Fibroblast of lung (primary cell): ENCODE measurements around the gene CAP1.

Experiments
- EZH2 ChIP-seq: IDR thresholded peaks from 2 replicates; pipeline ENCODE4 v1.5.1; 2012; ENCODE audit warnings: low read length, control low read depth, mild to moderate bottlenecking; ENCODE audit errors: missing control alignments
- TF ChIP-seq, protein P1 (sequence below), 2 donors: IDR thresholded peaks in 1 of 2; conservative IDR thresholded peaks in 1 of 2; 1 replicate in 1 of 2; 2 replicates in 1 of 2; pipeline ENCODE4 v1.5.1; 2011 to 2012; ENCODE audit warnings: low read length in 2 of 2, control low read depth in 1 of 2, inconsistent platforms in 1 of 2, low read depth in 1 of 2, mild to moderate bottlenecking in 1 of 2

DNA sequence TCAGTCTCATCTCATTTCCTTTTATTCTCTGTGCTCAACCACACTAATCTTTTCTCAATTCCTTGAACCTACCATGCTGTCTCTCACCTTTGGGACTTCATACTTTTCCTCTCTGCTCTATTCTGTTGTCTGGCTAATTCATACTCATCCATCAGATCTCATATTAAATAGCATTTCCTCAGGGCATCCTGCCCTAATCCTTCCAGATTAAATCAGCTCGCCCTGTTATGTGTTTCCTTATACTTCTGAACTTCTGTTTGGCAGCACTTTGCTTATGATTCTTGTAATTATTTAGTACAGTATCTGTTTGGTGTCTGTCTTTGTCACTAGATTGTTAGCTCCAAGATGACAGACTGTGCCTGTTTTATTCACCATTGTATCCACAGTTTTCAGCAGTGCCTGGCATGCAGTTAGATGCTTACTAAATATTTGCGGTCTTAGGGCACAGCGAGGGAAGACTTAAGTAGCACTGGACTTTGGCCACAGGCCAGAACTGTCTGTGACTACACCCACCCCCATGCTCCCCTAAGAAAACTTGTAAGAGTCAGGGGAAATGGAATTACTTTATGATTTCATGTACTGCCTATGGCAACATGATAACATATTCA is 9.9 kb upstream of the CAP1 start:
- TF ChIP-seq, protein P1, sequence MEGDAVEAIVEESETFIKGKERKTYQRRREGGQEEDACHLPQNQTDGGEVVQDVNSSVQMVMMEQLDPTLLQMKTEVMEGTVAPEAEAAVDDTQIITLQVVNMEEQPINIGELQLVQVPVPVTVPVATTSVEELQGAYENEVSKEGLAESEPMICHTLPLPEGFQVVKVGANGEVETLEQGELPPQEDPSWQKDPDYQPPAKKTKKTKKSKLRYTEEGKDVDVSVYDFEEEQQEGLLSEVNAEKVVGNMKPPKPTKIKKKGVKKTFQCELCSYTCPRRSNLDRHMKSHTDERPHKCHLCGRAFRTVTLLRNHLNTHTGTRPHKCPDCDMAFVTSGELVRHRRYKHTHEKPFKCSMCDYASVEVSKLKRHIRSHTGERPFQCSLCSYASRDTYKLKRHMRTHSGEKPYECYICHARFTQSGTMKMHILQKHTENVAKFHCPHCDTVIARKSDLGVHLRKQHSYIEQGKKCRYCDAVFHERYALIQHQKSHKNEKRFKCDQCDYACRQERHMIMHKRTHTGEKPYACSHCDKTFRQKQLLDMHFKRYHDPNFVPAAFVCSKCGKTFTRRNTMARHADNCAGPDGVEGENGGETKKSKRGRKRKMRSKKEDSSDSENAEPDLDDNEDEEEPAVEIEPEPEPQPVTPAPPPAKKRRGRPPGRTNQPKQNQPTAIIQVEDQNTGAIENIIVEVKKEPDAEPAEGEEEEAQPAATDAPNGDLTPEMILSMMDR (conservative IDR thresholded peaks at IDR 0.05 in 1 of 2, IDR thresholded peaks at IDR 0.05 in 1 of 2; ENCODE audit: low read depth in 1 of 2, low read length in 2 of 2), result no peak
- no peak for TF ChIP-seq EZH2
